OCI-LY7 (cell line): ENCODE results near the gene SYT11. TPM values are rescaled to one million over a fixed set of nuclear protein-coding genes. Genes with fewer than 3 reads are reported as not detected.

Experiments used
- BruUV-seq: library from RNA; stranded (reverse); fragments of 400-500 nt; replicated peaks from 2 replicates; lab custom pipeline; 2021; lab: Mats Ljungman, UMichigan
- CTCF ChIA-PET: fragments of 300-600 bp; sonication (Branson Sonifier 250); formaldehyde crosslinking; loops from one replicate; lab custom pipeline; 2022; ENCODE audit warnings: antibody characterized with exemption; ENCODE audit not compliant: unreplicated experiment; lab: Charles Lee
- POLR2A ChIA-PET: fragments of 300-600 bp; sonication (Branson Sonifier 250); formaldehyde crosslinking; loops from one replicate; lab custom pipeline; 2022; ENCODE audit warnings: antibody characterized with exemption; lab: Charles Lee
- DNase-seq: peaks from one replicate; pipeline ENCODE4 v3.0.0-alpha.2; 2015; ENCODE audit warnings: low spot score
- H2AFZ ChIP-seq: fragments of 200-600 bp; sonication (generic), shearing (Covaris generic); 2 replicates; pipeline ENCODE4 v1.6.1; 2014; ENCODE audit warnings: mild to moderate bottlenecking, antibody characterized with exemption, low read length, moderate library complexity
- H3K27ac ChIP-seq: fragments of 200-600 bp; sonication (generic); 2 replicates; pipeline ENCODE4 v1.5.1; 2014; ENCODE audit warnings: mixed run types, low read depth, mild to moderate bottlenecking, moderate library complexity, low read length, inconsistent platforms; ENCODE audit not compliant: poor library complexity, severe bottlenecking
- H3K36me3 ChIP-seq: fragments of 200-600 bp; sonication (generic); 2 replicates; pipeline ENCODE4 v1.6.1; 2014; ENCODE audit warnings: mild to moderate bottlenecking, antibody characterized with exemption, low read length, moderate library complexity, mixed read lengths; ENCODE audit not compliant: insufficient read depth
- H3K4me1 ChIP-seq: fragments of 200-600 bp; sonication (generic); 2 replicates; pipeline ENCODE4 v1.5.1; 2014; ENCODE audit warnings: mild to moderate bottlenecking, low read length; ENCODE audit not compliant: insufficient read depth, poor library complexity, severe bottlenecking
- H3K4me2 ChIP-seq: fragments of 200-600 bp; sonication (generic); 2 replicates; pipeline ENCODE4 v1.6.1; 2014; ENCODE audit warnings: mild to moderate bottlenecking, low read length
- H3K4me3 ChIP-seq: fragments of 200-600 bp; sonication (generic); 2 replicates; pipeline ENCODE4 v1.5.1; 2014; ENCODE audit warnings: mild to moderate bottlenecking, low read depth, low read length; ENCODE audit not compliant: poor library complexity, severe bottlenecking
- H3K79me2 ChIP-seq: fragments of 200-600 bp; sonication (generic); 2 replicates; pipeline ENCODE4 v1.6.1; 2016; ENCODE audit warnings: low read depth, mild to moderate bottlenecking, low read length, moderate library complexity, mixed read lengths; ENCODE audit not compliant: insufficient read depth
- H3K9me2 ChIP-seq: fragments of 200-600 bp; sonication (generic); 2 replicates; pipeline ENCODE4 v1.6.1; 2016; ENCODE audit warnings: mild to moderate bottlenecking, low read length, mixed read lengths; ENCODE audit not compliant: insufficient read depth
- H3K9me3 ChIP-seq: fragments of 200-600 bp; sonication (generic); 2 replicates; pipeline ENCODE4 v1.6.1; 2014; ENCODE audit warnings: mild to moderate bottlenecking, mixed run types, low read length, mixed read lengths
- H4K20me1 ChIP-seq: fragments of 200-600 bp; sonication (generic); 2 replicates; pipeline ENCODE4 v1.6.1; 2014; ENCODE audit warnings: mild to moderate bottlenecking, antibody characterized with exemption, low read length, moderate library complexity, mixed read lengths; ENCODE audit not compliant: insufficient read depth
- CTCF ChIP-seq: fragments of 200-600 bp; sonication (generic); conservative IDR thresholded peaks from 2 replicates; pipeline ENCODE4 v1.5.1; 2014; ENCODE audit warnings: mild to moderate bottlenecking, antibody characterized with exemption, low read length, moderate library complexity, mixed read lengths
- EZH2phosphoT487 ChIP-seq: fragments of 200-600 bp; sonication (generic); IDR thresholded peaks from 2 replicates; pipeline ENCODE4 v1.6.1; 2018; ENCODE audit warnings: low read depth, borderline replicate concordance, mild to moderate bottlenecking, mixed run types, antibody characterized with exemption, low read length, moderate library complexity, mixed read lengths
- intact Hi-C: fragments of 100-400 bp; cut with micrococcal nuclease; formaldehyde crosslinking; loops from one replicate; pipeline ENCODE4 v1.10.0; 2022; ENCODE audit not compliant: unreplicated experiment
- total RNA-seq, 2 experiments: library from RNA; depleted of rRNA in 1 of 2; stranded (reverse); fragments of >200 nt in 1 of 2; shearing (Covaris generic) in 1 of 2; gene quantifications; 2 replicates each; pipeline ENCODE4 v1.2.3, GENCODE V29; 2014 to 2022

Gene SYT11
- total RNA-seq, 2 experiments from 2014 or later = 41.8 to 60.8 TPM

DNA sequence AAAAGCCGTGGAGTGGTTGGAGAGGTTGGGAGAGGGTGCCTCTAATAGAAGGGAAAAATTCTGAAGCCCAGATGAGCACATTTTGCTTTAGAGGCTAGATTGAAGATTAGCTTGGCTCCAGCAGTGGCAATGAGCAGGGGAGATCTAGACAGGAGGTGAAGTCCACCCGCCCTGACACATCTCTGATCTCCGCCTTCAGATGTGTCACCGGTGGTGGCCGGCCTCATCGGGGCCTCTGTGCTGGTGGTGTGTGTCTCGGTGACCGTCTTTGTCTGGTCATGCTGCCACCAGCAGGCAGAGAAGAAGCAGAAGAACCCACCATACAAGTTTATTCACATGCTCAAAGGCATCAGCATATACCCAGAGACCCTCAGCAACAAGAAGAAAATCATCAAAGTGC, 8.4 kb downstream of the SYT11 start:
- H3K4me2 ChIP-seq = no peak overlapping the region
- no peak overlapping the region for H3K4me3 ChIP-seq
- intact Hi-C loops = no loop called here
- POLR2A ChIA-PET = no interaction called here
- no peaks in the 10 kb centered on the region for H4K20me1 ChIP-seq
- H3K79me2 ChIP-seq = peaks cover 96% of the 10 kb centered on the region
- TF ChIP-seq CTCF (no peak), EZH2phosphoT487 (no peak)
- DNase-seq = no peak
- peaks cover 25% of the 10 kb centered on the region for H3K4me1 ChIP-seq
- no TSS peak for BruUV-seq
- H3K36me3 ChIP-seq = peaks cover 81% of the 10 kb centered on the region
- CTCF ChIA-PET = no interaction called here
- no peak overlapping the region for H2AFZ ChIP-seq
- no peaks in the 10 kb centered on the region for H3K9me3 ChIP-seq
- no peak overlapping the region for H3K27ac ChIP-seq
- H3K9me2 ChIP-seq = no peaks in the 10 kb centered on the region

DNA sequence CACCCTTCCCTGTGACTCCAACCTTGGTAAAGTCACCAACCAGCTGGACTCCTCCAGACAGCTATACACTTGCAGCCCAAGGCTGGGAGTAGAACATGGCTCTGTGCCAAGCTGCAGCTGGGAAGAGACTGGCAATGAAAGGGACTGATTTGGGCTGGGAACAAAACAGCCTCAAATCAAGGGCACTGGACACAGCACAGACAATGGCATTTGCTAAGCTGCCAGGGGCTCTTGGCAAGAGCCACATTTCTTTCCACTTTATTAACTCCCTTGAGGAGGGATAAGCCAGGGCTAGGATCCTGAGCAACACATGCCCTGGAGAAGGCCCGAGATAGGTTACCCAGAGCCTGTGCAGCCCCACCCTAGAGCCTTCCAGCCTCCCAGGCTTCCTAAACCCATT, 12.0 kb downstream of the SYT11 start:
- Histone ChIP-seq H3K4me3 (no peak overlapping the region), H3K79me2 (peaks cover 94% of the 10 kb centered on the region), H3K36me3 (peaks cover 80% of the 10 kb centered on the region), H2AFZ (no peak overlapping the region), H3K9me2 (no peaks in the 10 kb centered on the region), H3K4me2 (no peak overlapping the region), H4K20me1 (no peaks in the 10 kb centered on the region), H3K27ac (no peak overlapping the region), H3K9me3 (no peaks in the 10 kb centered on the region), H3K4me1 (peaks cover 24% of the 10 kb centered on the region)
- CTCF ChIA-PET = no interaction called here
- no peak for DNase-seq
- POLR2A ChIA-PET = interaction anchor here (0.6 to 4.8 kb wide), 3 partner anchors 11 to 867 kb away, joined by 5 to 42 read pairs (median 39); partner anchors contain the start of gene SYT11
- TF ChIP-seq EZH2phosphoT487 (no peak), CTCF (no peak)
- intact Hi-C loops = no loop called here
- BruUV-seq = no TSS peak

- H3K36me3 ChIP-seq = peaks cover 80% of the 10 kb centered on the region
- H3K4me3 ChIP-seq = no peak overlapping the region
- CTCF ChIA-PET = no interaction called here
- H3K27ac ChIP-seq = no peak overlapping the region
- H4K20me1 ChIP-seq = no peaks in the 10 kb centered on the region
- no peaks in the 10 kb centered on the region for H3K9me3 ChIP-seq
- H3K79me2 ChIP-seq = peaks cover 89% of the 10 kb centered on the region
- TF ChIP-seq CTCF = no peak
- no peak for TF ChIP-seq EZH2phosphoT487
- H3K9me2 ChIP-seq = no peaks in the 10 kb centered on the region
- no TSS peak for BruUV-seq
- no peak for DNase-seq
- intact Hi-C loops = no loop called here
- no peak overlapping the region for H2AFZ ChIP-seq
- POLR2A ChIA-PET = interaction anchor here (1.3 to 4.8 kb wide), 6 partner anchors 12 to 43 kb away, joined by 3 to 42 read pairs (median 4); partner anchors contain the start of gene SYT11
- H3K4me1 ChIP-seq = peaks cover 24% of the 10 kb centered on the region
- no peak overlapping the region for H3K4me2 ChIP-seq
Observed at GRCh38 chr1:155872527-155872926, 13.2 kb downstream of the SYT11 start.
